HepG2 (cell line): ENCODE measurements around the gene IL1RAPL1. TPM values are rescaled to one million over a fixed set of nuclear protein-coding genes. Genes with fewer than 3 reads are reported as not detected.

ENCODE experiments used
- ATAC-seq: fragments of 200-7000 bp; cut with Tn5 transposase; 3 replicates; pipeline ENCODE4 v1.9.1; 2020; ENCODE audit warnings: mild to moderate bottlenecking, moderate library complexity
- BruUV-seq: library from RNA; stranded (reverse); fragments of 400-500 nt; replicated peaks from 2 replicates; lab custom pipeline; 2021; lab: Mats Ljungman, UMichigan
- CTCF ChIA-PET: fragments of 300-600 bp; formaldehyde crosslinking; extraction: SDS; loops from one replicate; lab custom pipeline; 2021; ENCODE audit warnings: low total read pairs, inconsistent platforms, low intra/inter-chr PET ratio; lab: Yijun Ruan, JAX
- POLR2A ChIA-PET: fragments of 350-600 bp; sonication (Branson Sonifier 250); formaldehyde crosslinking; loops from one replicate; lab custom pipeline; 2020; ENCODE audit warnings: antibody characterized with exemption, inconsistent platforms; lab: Yijun Ruan, JAX
- DNase-seq: peaks from one replicate; pipeline ENCODE4 v3.0.0-alpha.2; 2015; ENCODE audit warnings: low spot score
- FAIRE-seq: peaks from 3 replicates; lab custom pipeline; 2011; peaks lifted over from hg19 to GRCh38; lab: Jason Lieb, UNC
- H2AFZ ChIP-seq: one replicate; pipeline ENCODE4 v1.6.1; 2011; ENCODE audit warnings: low read length, inconsistent platforms
- H3K27ac ChIP-seq: fragments of 300-600 bp; 3 replicates; pipeline ENCODE4 v1.8.0; 2011; ENCODE audit warnings: mixed run types, mild to moderate bottlenecking, mixed read lengths, low read length, inconsistent platforms; ENCODE audit not compliant: insufficient read depth; ENCODE audit errors: extremely low read length
- H3K27me3 ChIP-seq, 2 experiments: fragments of 200-600 bp in 1 of 2; 2 replicates in 1 of 2; 3 replicates in 1 of 2; pipeline versions ENCODE4 v1.6.0 to v1.8.0; 2011; ENCODE audit warnings: low read length in 2 of 2, mild to moderate bottlenecking in 2 of 2, moderate library complexity in 2 of 2, inconsistent platforms in 1 of 2; ENCODE audit not compliant: insufficient read depth in 2 of 2, control insufficient read depth in 1 of 2
- H3K36me3 ChIP-seq, 2 experiments: fragments of 200-600 bp in 1 of 2; replicated peaks in 1 of 2; 2 replicates in 1 of 2; 3 replicates in 1 of 2; pipeline versions ENCODE4 v1.5.1 to v1.8.0; 2011; ENCODE audit warnings: low read length in 2 of 2, inconsistent platforms in 1 of 2; ENCODE audit not compliant: insufficient read depth in 2 of 2, control insufficient read depth in 1 of 2
- H3K4me1 ChIP-seq: 2 replicates; pipeline ENCODE4 v1.5.1; 2012; ENCODE audit warnings: low read length, inconsistent platforms; ENCODE audit not compliant: insufficient read depth
- H3K4me2 ChIP-seq: 2 replicates; pipeline ENCODE4 v1.6.0; 2011; ENCODE audit warnings: low read depth, low read length, inconsistent platforms
- H3K4me3 ChIP-seq, 3 experiments: fragments of 200-600 bp in 1 of 3; sonication (generic), shearing (Covaris generic) in 1 of 3; replicated peaks in 1 of 3; 2 replicates each; pipeline ENCODE4 v1.5.1; 2011 to 2016; ENCODE audit warnings: low read length in 3 of 3, inconsistent platforms in 2 of 3, low read depth in 2 of 3, mild to moderate bottlenecking in 2 of 3, control low read depth in 1 of 3, mixed read lengths in 1 of 3; ENCODE audit not compliant: insufficient read depth in 1 of 3
- H3K79me2 ChIP-seq: one replicate; pipeline ENCODE4 v1.6.1; 2011; ENCODE audit warnings: low read length, inconsistent platforms; ENCODE audit not compliant: insufficient read depth
- H3K9ac ChIP-seq: 2 replicates; pipeline ENCODE4 v1.6.0; 2011; ENCODE audit warnings: mild to moderate bottlenecking, low read depth, low read length, inconsistent platforms; ENCODE audit not compliant: insufficient read depth
- H3K9me3 ChIP-seq: 2 replicates; pipeline ENCODE4 v1.5.1; 2012; ENCODE audit warnings: mild to moderate bottlenecking, low read length
- H4K20me1 ChIP-seq: 2 replicates; pipeline ENCODE4 v1.6.0; 2011; ENCODE audit warnings: inconsistent platforms, mild to moderate bottlenecking, low read length, moderate library complexity; ENCODE audit not compliant: insufficient read depth
- DR1 ChIP-seq: sonication (generic); formaldehyde crosslinking; IDR thresholded peaks from 2 replicates; pipeline ENCODE4 v1.8.0; 2021; ENCODE audit warnings: mild to moderate bottlenecking, missing genetic modification reagents, inconsistent platforms
- GLMP ChIP-seq: sonication (generic); formaldehyde crosslinking; IDR thresholded peaks from 2 replicates; pipeline ENCODE4 v1.9.0; 2021; ENCODE audit warnings: missing genetic modification reagents, mild to moderate bottlenecking, borderline replicate concordance
- GTF2F1 ChIP-seq: fragments of 150-350 bp; IDR thresholded peaks from 2 replicates; pipeline ENCODE4 v1.6.1; 2014; ENCODE audit warnings: low read length
- MYC ChIP-seq: sonication (generic); formaldehyde crosslinking; IDR thresholded peaks from 2 replicates; pipeline ENCODE4 v1.9.0; 2021; ENCODE audit warnings: missing genetic modification reagents, borderline replicate concordance
- NFIC ChIP-seq: IDR thresholded peaks from 2 replicates; pipeline ENCODE4 v1.6.1; 2012; ENCODE audit warnings: mild to moderate bottlenecking, low read length, inconsistent platforms
- NR2F2 ChIP-seq: IDR thresholded peaks from 2 replicates; pipeline ENCODE4 v1.6.1; 2012; ENCODE audit warnings: low read depth, inconsistent platforms, borderline replicate concordance
- PLRG1 ChIP-seq: fragments of 450-650 bp; conservative IDR thresholded peaks from 2 replicates; pipeline ENCODE4 v1.6.1; 2016
- SALL1 ChIP-seq: sonication (generic); formaldehyde crosslinking; IDR thresholded peaks from 2 replicates; pipeline ENCODE4 v1.8.0; 2022; ENCODE audit warnings: mild to moderate bottlenecking, missing genetic modification reagents
- SP1 ChIP-seq, 2 experiments: fragments of 450-650 bp in 1 of 2; sonication (generic) in 1 of 2; formaldehyde crosslinking in 1 of 2; IDR thresholded peaks; 2 replicates each; pipeline versions ENCODE4 v1.4.0 to v1.6.1; 2016 to 2020; ENCODE audit warnings: missing genetic modification reagents in 1 of 2
- TARDBP ChIP-seq: sonication (generic); formaldehyde crosslinking; IDR thresholded peaks from 2 replicates; pipeline ENCODE4 v1.8.0; 2022; ENCODE audit warnings: mild to moderate bottlenecking, missing genetic modification reagents
- YY1 ChIP-seq: IDR thresholded peaks from 2 replicates; pipeline ENCODE4 v1.6.1; 2011; ENCODE audit warnings: low read length, low read depth, moderate library complexity, mild to moderate bottlenecking; ENCODE audit not compliant: insufficient read depth, insufficient replicate concordance
- ZBTB14 ChIP-seq: sonication (generic); formaldehyde crosslinking; IDR thresholded peaks from 2 replicates; pipeline ENCODE4 v1.4.0; 2020; ENCODE audit warnings: missing genetic modification reagents
- ZMYM2 ChIP-seq: sonication (generic); formaldehyde crosslinking; IDR thresholded peaks from 2 replicates; pipeline ENCODE4 v1.8.0; 2022; ENCODE audit warnings: mild to moderate bottlenecking, missing genetic modification reagents
- ZNF296 ChIP-seq: sonication (generic); formaldehyde crosslinking; conservative IDR thresholded peaks from 2 replicates; pipeline ENCODE4 v1.5.0; 2020; ENCODE audit warnings: mild to moderate bottlenecking, missing genetic modification reagents
- ZNF317 ChIP-seq: sonication (generic); formaldehyde crosslinking; IDR thresholded peaks from 2 replicates; pipeline ENCODE4 v1.5.0; 2020; ENCODE audit warnings: mild to moderate bottlenecking, missing genetic modification reagents
- ZNF350 ChIP-seq: sonication (generic); formaldehyde crosslinking; IDR thresholded peaks from 2 replicates; pipeline ENCODE4 v1.4.0; 2020; ENCODE audit warnings: mild to moderate bottlenecking, low read depth, missing genetic modification reagents, borderline replicate concordance
- ZNF724P ChIP-seq: sonication (generic); formaldehyde crosslinking; IDR thresholded peaks from 2 replicates; pipeline ENCODE4 v1.8.0; 2022; ENCODE audit warnings: missing genetic modification reagents, borderline replicate concordance
- ZNF850 ChIP-seq: sonication (generic); formaldehyde crosslinking; conservative IDR thresholded peaks from 2 replicates; pipeline ENCODE4 v1.9.0; 2021; ENCODE audit warnings: mild to moderate bottlenecking, missing genetic modification reagents
- WGBS: methylation state at CpG from one replicate; pipeline ENCODE4 v1.1.6; 2017; ENCODE audit warnings: low lambda C conversion rate; 5-methylcytosine and 5-hydroxymethylcytosine counted together
- in situ Hi-C: cut with HindIII; loops from 2 replicates; pipeline ENCODE4 v1.10.0; 2017; ENCODE audit warnings: low pct_unique_long_range_greater_than_20kb; ENCODE audit not compliant: extremely low pct_ligation_motif_present
- intact Hi-C: fragments of 100-400 bp; cut with micrococcal nuclease; formaldehyde crosslinking; loops from one replicate; pipeline ENCODE4 v1.10.0; 2022; ENCODE audit not compliant: unreplicated experiment
- polyA plus RNA-seq, 8 experiments: library from polyadenylated mRNA; depleted of rRNA in 3 of 8; stranded (reverse) in 7 of 8; unstranded in 1 of 8; fragments of >200 nt; fragmentation: Illumina TruSeq in 4 of 8; extraction: Trizol in 4 of 8; gene quantifications; 2 replicates each; pipeline versions ENCODE4 v1.2.1 to v1.2.3, GENCODE V29; 2011 to 2016; ENCODE audit warnings: low read depth in 4 of 8, missing spikeins in 1 of 8, mixed read lengths in 1 of 8; ENCODE audit not compliant: insufficient read depth in 1 of 8
- total RNA-seq, 5 experiments: library from RNA; depleted of rRNA; stranded (reverse); fragments of >200 nt; fragmentation: Illumina TruSeq; extraction: Trizol; gene quantifications; 2 replicates each; pipeline ENCODE4 v1.2.3, GENCODE V29; 2016; ENCODE audit warnings: low read depth in 1 of 5

IL1RAPL1 gene
- total and polyA plus RNA-seq, 2 of the 13 experiments (the other 11 are each of a cell fraction or from before 2014, with no cell fraction given): 0.04 TPM; not detected in 1

GRCh38 chrX:28550331-28550872, 36.8 kb upstream of the IL1RAPL1 start (continued):
- no peak for TF ChIP-seq ZBTB14 (CRISPR knock-in tag)
- no peak for TF ChIP-seq YY1
- no peak for TF ChIP-seq ZNF850 (CRISPR knock-in tag)
- TF ChIP-seq PLRG1: no peak
- TF ChIP-seq GTF2F1: no peak
- no peak for TF ChIP-seq NR2F2

- Histone ChIP-seq H3K9ac (no peak overlapping the region), H3K27me3 (no peaks in the 10 kb centered on the region), H3K4me3 (no peak overlapping the region), H3K27ac (no peak overlapping the region), H3K79me2 (no peaks in the 10 kb centered on the region), H3K4me2 (no peak overlapping the region), H3K36me3 (no peaks in the 10 kb centered on the region), H2AFZ (no peak overlapping the region), H3K4me1 (no peaks in the 10 kb centered on the region), H3K9me3 (peaks cover 7% of the 10 kb centered on the region; the same call in 1 of the 2 replicates), H4K20me1 (no peaks in the 10 kb centered on the region)
- FAIRE-seq: no peak
- in situ Hi-C loops: no loop called here
- ChIA-PET CTCF (no interaction called here), POLR2A (no interaction called here)
- BruUV-seq: no TSS peak
- intact Hi-C loops: no loop called here
- no peak for ATAC-seq
- DNase-seq: no peak
- WGBS: 0% methylated on average over 1 of the region's 1 CpG
- TF ChIP-seq MYC (CRISPR knock-in tag) (no peak), ZNF724P (no peak), GLMP (CRISPR knock-in tag) (no peak), ZNF317 (CRISPR knock-in tag) (no peak), SALL1 (CRISPR knock-in tag) (no peak), TARDBP (no peak), SP1 (IDR thresholded peaks at IDR 0.05) (no peak), SP1 (CRISPR knock-in tag; IDR thresholded peaks at IDR 0.05) (no peak), ZNF296 (CRISPR knock-in tag) (no peak), DR1 (CRISPR knock-in tag) (no peak), ZMYM2 (CRISPR knock-in tag) (no peak), NFIC (no peak), ZNF350 (CRISPR knock-in tag) (no peak)
Observed at GRCh38 chrX:28552322-28552721, 34.9 kb upstream of the IL1RAPL1 start.
